Nephron progenitor cell (in vitro differentiated cells): ENCODE results near the gene UBXN2A.

Source experiments
- DNase-seq: peaks from one replicate; pipeline ENCODE4 v3.0.0; 2021
- H3K27ac Mint-ChIP-seq: 2 replicates; pipeline ENCODE4 v1.8.0; 2021; ENCODE audit warnings: mild to moderate bottlenecking, moderate library complexity, mixed read lengths
- H3K27me3 Mint-ChIP-seq: 2 replicates; pipeline ENCODE4 v1.8.0; 2021; ENCODE audit warnings: mild to moderate bottlenecking, low read depth, mixed read lengths; ENCODE audit not compliant: poor library complexity
- H3K36me3 Mint-ChIP-seq: 2 replicates; pipeline ENCODE4 v1.8.0; 2021; ENCODE audit warnings: low read depth, mixed read lengths
- H3K4me1 Mint-ChIP-seq: 2 replicates; pipeline ENCODE4 v1.8.0; 2021; ENCODE audit warnings: mixed read lengths
- H3K4me3 Mint-ChIP-seq: 2 replicates; pipeline ENCODE4 v1.8.0; 2021; ENCODE audit warnings: mild to moderate bottlenecking, moderate library complexity, mixed read lengths
- H3K9me3 Mint-ChIP-seq: 2 replicates; pipeline ENCODE4 v1.8.0; 2021; ENCODE audit warnings: mild to moderate bottlenecking, moderate library complexity, mixed read lengths
- CTCF ChIP-seq: fragments of 200-600 bp; sonication (generic); IDR thresholded peaks from 2 replicates; pipeline ENCODE4 v1.5.0; 2021; ENCODE audit warnings: antibody characterized with exemption

The UBXN2A gene

GRCh38 chr2:24019729-24020128, 79.5 kb downstream of the UBXN2A start:
- Mint-ChIP-seq H3K4me3 (no peak overlapping the region), H3K9me3 (no peaks in the 10 kb centered on the region), H3K27ac (no peak overlapping the region), H3K27me3 (no peaks in the 10 kb centered on the region), H3K4me1 (peaks cover 8% of the 10 kb centered on the region), H3K36me3 (no peaks in the 10 kb centered on the region)
- no peak for TF ChIP-seq CTCF
- DNase-seq: no peak

- Mint-ChIP-seq H3K9me3 (no peaks in the 10 kb centered on the region), H3K27ac (no peak overlapping the region), H3K36me3 (peaks cover 4% of the 10 kb centered on the region), H3K27me3 (no peaks in the 10 kb centered on the region), H3K4me1 (peaks cover 7% of the 10 kb centered on the region), H3K4me3 (no peak overlapping the region)
- no peak for DNase-seq
- no peak for TF ChIP-seq CTCF
Measured at GRCh38 chr2:24020244-24020643, 80.0 kb downstream of the UBXN2A start.

GRCh38 chr2:24021122-24021998, 81.1 kb downstream of the UBXN2A start:
- H3K9me3 Mint-ChIP-seq: no peaks in the 10 kb centered on the region
- no peaks in the 10 kb centered on the region for H3K27me3 Mint-ChIP-seq
- TF ChIP-seq CTCF: peak; percentile 12
- H3K27ac Mint-ChIP-seq: peak overlapping the region; percentile 62
- peaks cover under 1% of the 10 kb centered on the region for H3K4me1 Mint-ChIP-seq
- H3K36me3 Mint-ChIP-seq: peaks cover 8% of the 10 kb centered on the region
- DNase-seq: no peak
- H3K4me3 Mint-ChIP-seq: no peak overlapping the region

GRCh38 chr2:24022324-24022974, 82.2 kb downstream of the UBXN2A start:
- DNase-seq: no peak
- Mint-ChIP-seq H3K27me3 (no peaks in the 10 kb centered on the region), H3K9me3 (no peaks in the 10 kb centered on the region), H3K4me1 (no peaks in the 10 kb centered on the region), H3K27ac (no peak overlapping the region), H3K36me3 (peaks cover 16% of the 10 kb centered on the region), H3K4me3 (no peak overlapping the region)
- no peak for TF ChIP-seq CTCF

- TF ChIP-seq CTCF: no peak
- H3K4me3 Mint-ChIP-seq: no peak overlapping the region
- no peaks in the 10 kb centered on the region for H3K9me3 Mint-ChIP-seq
- H3K4me1 Mint-ChIP-seq: no peaks in the 10 kb centered on the region
- no peak for DNase-seq
- peaks cover 20% of the 10 kb centered on the region for H3K36me3 Mint-ChIP-seq
- no peak overlapping the region for H3K27ac Mint-ChIP-seq
- H3K27me3 Mint-ChIP-seq: no peaks in the 10 kb centered on the region
Measured at GRCh38 chr2:24022975-24023575, 82.8 kb downstream of the UBXN2A start.
